Smooth muscle cell (in vitro differentiated cells): ENCODE results near the gene RPRD1B. TPM values are rescaled to one million over a fixed set of nuclear protein-coding genes. Genes with fewer than 3 reads are reported as not detected.

Experiments
- DNase-seq: peaks from one replicate; lab custom pipeline; 2025; ENCODE audit not compliant: unreplicated experiment; lab: John Stamatoyannopoulos, UW
- H2AFZ ChIP-seq: fragments of 200-600 bp; sonication (generic); 2 replicates; pipeline ENCODE4 v1.6.0; 2016; ENCODE audit warnings: antibody characterized with exemption, low read depth, mild to moderate bottlenecking
- H3F3A ChIP-seq: fragments of 200-600 bp; sonication (generic); 2 replicates; pipeline ENCODE4 v1.6.0; 2017; ENCODE audit warnings: antibody characterized with exemption, low read depth
- H3K27ac ChIP-seq: fragments of 200-600 bp; sonication (generic); 2 replicates; pipeline ENCODE4 v1.5.1; 2016; ENCODE audit warnings: low read depth, mild to moderate bottlenecking
- H3K27me3 ChIP-seq: fragments of 200-600 bp; sonication (generic); 2 replicates; pipeline ENCODE4 v1.6.1; 2016; ENCODE audit warnings: low read depth, mild to moderate bottlenecking
- H3K36me3 ChIP-seq: fragments of 200-600 bp; sonication (generic); 2 replicates; pipeline ENCODE4 v1.5.1; 2016; ENCODE audit warnings: low read depth
- H3K4me1 ChIP-seq: fragments of 200-600 bp; sonication (generic); 2 replicates; pipeline ENCODE4 v1.5.1; 2016; ENCODE audit warnings: low read depth
- H3K4me2 ChIP-seq: fragments of 200-600 bp; sonication (generic); 2 replicates; pipeline ENCODE4 v1.6.0; 2016; ENCODE audit warnings: mild to moderate bottlenecking
- H3K4me3 ChIP-seq: fragments of 200-600 bp; sonication (generic); 2 replicates; pipeline ENCODE4 v1.5.1; 2016; ENCODE audit warnings: mild to moderate bottlenecking
- H3K79me2 ChIP-seq: fragments of 200-600 bp; sonication (generic); 2 replicates; pipeline ENCODE4 v1.6.0; 2016; ENCODE audit warnings: low read depth, mild to moderate bottlenecking
- H3K9ac ChIP-seq: fragments of 200-600 bp; sonication (generic); 2 replicates; pipeline ENCODE4 v1.6.0; 2016; ENCODE audit warnings: low read depth
- H3K9me3 ChIP-seq: fragments of 200-600 bp; sonication (generic); replicated peaks from 2 replicates; pipeline ENCODE4 v1.5.1; 2016; ENCODE audit warnings: low read depth
- H4K20me1 ChIP-seq: fragments of 200-600 bp; sonication (generic); 2 replicates; pipeline ENCODE4 v1.6.0; 2016; ENCODE audit warnings: low read depth
- WGBS: methylation state at CpG from one replicate; pipeline ENCODE4 v1.1.7; 2016; ENCODE audit warnings: low lambda C conversion rate; 5-methylcytosine and 5-hydroxymethylcytosine counted together
- polyA plus RNA-seq: library from polyadenylated mRNA; unstranded; fragments of >200 nt; fragmentation: Nextera tagmentation; extraction: Ambion mirVana; gene quantifications from 2 replicates; pipeline ENCODE4 v1.2.1, GENCODE V29; 2016
- total RNA-seq: library from RNA; depleted of rRNA; stranded (reverse); fragments of >200 nt; gene quantifications from 2 replicates; pipeline ENCODE4 v1.2.3, GENCODE V29; 2014
- TF ChIP-seq, protein P1 (sequence below): fragments of 200-600 bp; sonication (generic); IDR thresholded peaks from 2 replicates; pipeline ENCODE4 v1.5.1; 2017; ENCODE audit warnings: borderline replicate concordance, mild to moderate bottlenecking, antibody characterized with exemption; ENCODE audit not compliant: insufficient read depth, poor library complexity, severe bottlenecking

The RPRD1B gene
- total and polyA plus RNA-seq, 2 experiments from 2014 or later: 13.5 to 59.1 TPM

DNA sequence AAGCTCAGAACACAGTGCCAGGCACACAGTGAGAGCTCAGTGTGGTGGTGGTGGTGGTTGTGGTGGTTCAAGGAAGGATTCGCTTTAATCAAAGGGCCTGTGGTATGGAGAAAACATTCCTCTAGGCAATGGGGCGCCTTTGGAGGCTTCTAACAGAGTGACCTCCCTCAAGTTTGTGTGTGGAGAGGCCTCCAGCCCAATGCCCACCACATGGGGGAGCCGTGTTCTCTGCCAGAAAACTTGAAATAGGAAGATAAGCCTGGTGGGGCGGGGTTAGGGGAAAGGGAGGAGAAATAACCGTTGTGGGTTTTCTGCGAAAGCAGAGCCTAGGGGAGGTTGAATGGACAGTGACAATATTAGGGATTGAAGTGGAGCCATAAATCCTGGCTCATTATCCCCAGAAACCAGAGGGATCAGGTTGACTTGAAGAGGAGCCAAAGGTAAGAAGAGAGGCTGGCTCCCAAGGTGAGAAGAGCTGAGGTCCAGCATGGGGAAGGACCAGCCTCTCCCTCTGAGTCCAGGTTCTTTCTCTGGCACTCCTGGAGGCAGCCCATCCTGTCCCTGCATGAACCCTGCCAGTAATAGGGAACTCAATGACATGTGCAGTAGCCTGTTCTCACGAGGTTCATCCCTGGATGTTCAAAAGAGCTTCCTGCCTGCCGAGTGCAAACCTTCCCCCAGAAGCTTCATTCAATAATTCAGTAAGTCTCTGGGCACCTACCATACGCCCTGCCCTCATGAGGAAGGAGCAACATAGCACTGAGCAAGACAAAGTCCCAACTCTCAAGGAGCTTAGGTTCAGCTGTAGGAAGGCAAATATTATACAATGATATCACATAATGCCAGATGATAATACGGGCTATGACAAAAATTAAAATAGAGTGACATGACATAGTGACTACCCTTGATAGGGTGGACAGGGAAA, 80.1 kb downstream of the RPRD1B start:
- 67% methylated on average over 10 of the region's 10 CpGs for WGBS
- H3K4me2 ChIP-seq: no peak overlapping the region

DNA sequence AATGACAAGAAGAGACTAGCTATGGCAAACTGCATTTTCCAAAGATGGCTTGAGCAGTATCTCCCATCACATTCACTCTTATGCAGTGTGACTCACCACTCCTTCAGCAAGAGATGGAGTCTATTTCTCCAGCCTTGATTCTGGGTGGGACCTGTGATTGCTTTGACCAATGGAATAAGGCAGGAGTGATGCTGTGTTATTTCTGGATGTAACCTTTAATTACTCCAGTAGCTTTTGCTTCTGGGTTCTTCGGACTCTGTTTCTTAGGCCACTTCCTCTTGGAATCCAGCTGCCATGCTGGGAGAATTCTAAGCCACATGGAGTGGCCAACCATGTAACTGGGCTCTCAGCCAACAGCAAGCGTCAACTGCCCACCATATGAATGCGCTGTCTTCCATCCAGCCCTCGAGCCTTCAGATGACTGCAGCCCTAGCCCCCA, 80.8 kb downstream of the RPRD1B start:
- Histone ChIP-seq H3K27me3 (no peaks in the 10 kb centered on the region), H3K36me3 (no peaks in the 10 kb centered on the region), H3K4me3 (no peak overlapping the region), H3K9me3 (no peaks in the 10 kb centered on the region), H3K4me1 (peaks cover 6% of the 10 kb centered on the region), H4K20me1 (no peaks in the 10 kb centered on the region), H3K9ac (no peak overlapping the region), H3K4me2 (no peak overlapping the region), H3K27ac (no peak overlapping the region), H3F3A (peaks cover 11% of the 10 kb centered on the region), H3K79me2 (no peaks in the 10 kb centered on the region), H2AFZ (no peak overlapping the region)
- WGBS: 96% methylated on average over 4 of the region's 4 CpGs
- TF ChIP-seq, protein P1, sequence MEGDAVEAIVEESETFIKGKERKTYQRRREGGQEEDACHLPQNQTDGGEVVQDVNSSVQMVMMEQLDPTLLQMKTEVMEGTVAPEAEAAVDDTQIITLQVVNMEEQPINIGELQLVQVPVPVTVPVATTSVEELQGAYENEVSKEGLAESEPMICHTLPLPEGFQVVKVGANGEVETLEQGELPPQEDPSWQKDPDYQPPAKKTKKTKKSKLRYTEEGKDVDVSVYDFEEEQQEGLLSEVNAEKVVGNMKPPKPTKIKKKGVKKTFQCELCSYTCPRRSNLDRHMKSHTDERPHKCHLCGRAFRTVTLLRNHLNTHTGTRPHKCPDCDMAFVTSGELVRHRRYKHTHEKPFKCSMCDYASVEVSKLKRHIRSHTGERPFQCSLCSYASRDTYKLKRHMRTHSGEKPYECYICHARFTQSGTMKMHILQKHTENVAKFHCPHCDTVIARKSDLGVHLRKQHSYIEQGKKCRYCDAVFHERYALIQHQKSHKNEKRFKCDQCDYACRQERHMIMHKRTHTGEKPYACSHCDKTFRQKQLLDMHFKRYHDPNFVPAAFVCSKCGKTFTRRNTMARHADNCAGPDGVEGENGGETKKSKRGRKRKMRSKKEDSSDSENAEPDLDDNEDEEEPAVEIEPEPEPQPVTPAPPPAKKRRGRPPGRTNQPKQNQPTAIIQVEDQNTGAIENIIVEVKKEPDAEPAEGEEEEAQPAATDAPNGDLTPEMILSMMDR: no peak
- DNase-seq: no peak

More for the DNA sequence above, 80.1 kb downstream of the RPRD1B start:
- Histone ChIP-seq H3K9ac (no peak overlapping the region), H4K20me1 (no peaks in the 10 kb centered on the region), H3K9me3 (no peaks in the 10 kb centered on the region), H3K79me2 (no peaks in the 10 kb centered on the region), H3K4me3 (no peak overlapping the region), H3K4me1 (peaks cover 6% of the 10 kb centered on the region), H3K36me3 (no peaks in the 10 kb centered on the region), H3K27me3 (no peaks in the 10 kb centered on the region), H3K27ac (no peak overlapping the region), H3F3A (peaks cover 18% of the 10 kb centered on the region), H2AFZ (no peak overlapping the region)
- TF ChIP-seq, protein P1: peak; percentile 7
- DNase-seq: no peak

DNA sequence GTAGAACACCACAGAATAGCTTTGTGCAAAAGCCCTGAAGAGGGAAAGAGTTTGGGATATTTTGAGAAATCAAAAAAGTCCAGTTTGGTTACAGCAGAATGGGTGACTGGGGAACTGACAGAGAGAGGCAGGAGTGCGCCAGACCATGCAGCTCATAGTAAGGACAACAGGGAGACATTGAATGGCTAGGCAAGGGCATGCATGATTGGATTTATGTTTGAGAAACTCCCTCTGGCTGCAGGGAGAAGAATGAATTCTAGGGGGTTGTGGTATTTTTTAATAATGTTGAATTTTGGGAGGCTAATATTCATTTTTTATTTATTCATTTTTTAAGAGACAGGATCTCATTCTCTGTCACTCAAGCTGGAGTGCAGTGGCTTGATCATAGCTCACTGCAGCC, 81.7 kb downstream of the RPRD1B start:
- Histone ChIP-seq H4K20me1 (no peaks in the 10 kb centered on the region), H3K27ac (no peak overlapping the region), H3K4me1 (peaks cover 3% of the 10 kb centered on the region), H3K79me2 (no peaks in the 10 kb centered on the region), H3K9me3 (no peaks in the 10 kb centered on the region), H3K4me2 (no peak overlapping the region), H3F3A (peaks cover 9% of the 10 kb centered on the region), H2AFZ (no peak overlapping the region), H3K9ac (no peak overlapping the region), H3K36me3 (no peaks in the 10 kb centered on the region), H3K27me3 (no peaks in the 10 kb centered on the region), H3K4me3 (no peak overlapping the region)
- TF ChIP-seq, protein P1: no peak
- DNase-seq: no peak
- 100% methylated on average over 1 of the region's 1 CpG for WGBS
